ENCODE measurements around the gene ZNF579. TPM values are rescaled to one million over a fixed set of nuclear protein-coding genes. Genes with fewer than 3 reads are reported as not detected.
A peak's percentile ranks its signal among the peaks of the same experiment; 100 is the strongest.

Gene ZNF579
- total and polyA plus RNA-seq, 9 of the 15 experiments (the other 6 are each of a cell fraction or from before 2014, with no cell fraction given), result 0.06 to 15.9 (median 1.6) TPM

- TF ChIP-seq TCFL5 (CRISPR knock-in tag; conservative IDR thresholded peaks at IDR 0.05), result no peak
- no peak for TF ChIP-seq MYBL2 (IDR thresholded peaks at IDR 0.05; ENCODE audit: low read depth)
- TF ChIP-seq MYBL2 (CRISPR knock-in tag; IDR thresholded peaks at IDR 0.05; ENCODE audit: borderline replicate concordance), result no peak
- no peak for TF ChIP-seq ZBTB49 (CRISPR knock-in tag; IDR thresholded peaks at IDR 0.05; ENCODE audit: borderline replicate concordance)
- TF ChIP-seq EP400 (IDR thresholded peaks at IDR 0.05), result no peak; the same call in none of the 2 replicates
- no peak for TF ChIP-seq MIER1 (IDR thresholded peaks at IDR 0.05; ENCODE audit: low read depth)
- TF ChIP-seq TAF7 (tag; IDR thresholded peaks at IDR 0.05), result no peak
- no peak for TF ChIP-seq REST (IDR thresholded peaks at IDR 0.05; ENCODE audit: borderline replicate concordance)
- no peak for TF ChIP-seq REST (CRISPR knock-in tag; IDR thresholded peaks at IDR 0.05; ENCODE audit: low read depth)
- peak; percentile 92 for TF ChIP-seq C11orf30 (IDR thresholded peaks at IDR 0.05; ENCODE audit: low read depth)
- TF ChIP-seq KLF13 (tag; IDR thresholded peaks at IDR 0.05; ENCODE audit: borderline replicate concordance, low read depth), result no peak
- TF ChIP-seq THAP12 (CRISPR knock-in tag; IDR thresholded peaks at IDR 0.05), result no peak
- no peak for TF ChIP-seq USF1 (CRISPR knock-in tag; IDR thresholded peaks at IDR 0.05)
Measured at GRCh38 chr19:55599468-55599841, 18.8 kb upstream of the ZNF579 start, which contains the start of gene FIZ1 (continued).

Data from K562 (cell line).